ENCODE results near the gene OGDH. TPM values are rescaled to one million over a fixed set of nuclear protein-coding genes. Genes with fewer than 3 reads are reported as not detected.
A peak's percentile ranks its signal among the peaks of the same experiment; 100 is the strongest.

OGDH gene
- total RNA-seq, 1 donor from 2014 or later, result 67.1 TPM

- Mint-ChIP-seq H3K4me1 (ENCODE audit: unreplicated experiment) (peaks cover 7% of the 10 kb centered on the region), H3K27ac (ENCODE audit: unreplicated experiment) (no peak overlapping the region), H3K4me3 (ENCODE audit: unreplicated experiment) (no peak overlapping the region), H3K9me3 (ENCODE audit: unreplicated experiment) (no peaks in the 10 kb centered on the region), H3K27me3 (ENCODE audit: unreplicated experiment) (peaks cover 13% of the 10 kb centered on the region), H3K36me3 (ENCODE audit: low read depth, unreplicated experiment) (peaks cover 45% of the 10 kb centered on the region)
- no peak for DNase-seq (ENCODE audit: low spot score)
- TF ChIP-seq CTCF (IDR thresholded peaks at IDR 0.05; ENCODE audit: unreplicated experiment), result no peak
Observed at GRCh38 chr7:44567884-44568283, 38.5 kb upstream of the OGDH start.

GRCh38 chr7:44568771-44569560 lies 37.5 kb upstream of the OGDH start:
- peaks cover 14% of the 10 kb centered on the region for H3K4me1 Mint-ChIP-seq (ENCODE audit: unreplicated experiment)
- H3K27me3 Mint-ChIP-seq (ENCODE audit: unreplicated experiment), result peaks cover 9% of the 10 kb centered on the region
- H3K27ac Mint-ChIP-seq (ENCODE audit: unreplicated experiment), result no peak overlapping the region
- H3K9me3 Mint-ChIP-seq (ENCODE audit: unreplicated experiment), result no peaks in the 10 kb centered on the region
- no peak for TF ChIP-seq CTCF (IDR thresholded peaks at IDR 0.05; ENCODE audit: unreplicated experiment)
- peaks cover 50% of the 10 kb centered on the region for H3K36me3 Mint-ChIP-seq (ENCODE audit: low read depth, unreplicated experiment)
- no peak for DNase-seq (ENCODE audit: low spot score)
- no peak overlapping the region for H3K4me3 Mint-ChIP-seq (ENCODE audit: unreplicated experiment)

GRCh38 chr7:44569959-44570358 lies 36.5 kb upstream of the OGDH start:
- Mint-ChIP-seq H3K9me3 (ENCODE audit: unreplicated experiment) (no peaks in the 10 kb centered on the region), H3K36me3 (ENCODE audit: low read depth, unreplicated experiment) (peaks cover 50% of the 10 kb centered on the region), H3K27ac (ENCODE audit: unreplicated experiment) (peak overlapping the region; percentile 30), H3K27me3 (ENCODE audit: unreplicated experiment) (peaks cover 7% of the 10 kb centered on the region), H3K4me3 (ENCODE audit: unreplicated experiment) (peak overlapping the region; percentile 65), H3K4me1 (ENCODE audit: unreplicated experiment) (peaks cover 20% of the 10 kb centered on the region)
- no peak for DNase-seq (ENCODE audit: low spot score)
- no peak for TF ChIP-seq CTCF (IDR thresholded peaks at IDR 0.05; ENCODE audit: unreplicated experiment)

- Mint-ChIP-seq H3K4me1 (ENCODE audit: unreplicated experiment) (peaks cover 20% of the 10 kb centered on the region), H3K4me3 (ENCODE audit: unreplicated experiment) (peak overlapping the region; percentile 98), H3K36me3 (ENCODE audit: low read depth, unreplicated experiment) (peaks cover 42% of the 10 kb centered on the region), H3K27me3 (ENCODE audit: unreplicated experiment) (peaks cover 4% of the 10 kb centered on the region), H3K27ac (ENCODE audit: unreplicated experiment) (peak overlapping the region; percentile 88), H3K9me3 (ENCODE audit: unreplicated experiment) (no peaks in the 10 kb centered on the region)
- DNase-seq (ENCODE audit: low spot score), result no peak
- TF ChIP-seq CTCF (IDR thresholded peaks at IDR 0.05; ENCODE audit: unreplicated experiment), result no peak
Observed at GRCh38 chr7:44572771-44573170, 33.7 kb upstream of the OGDH start.
